SU-DHL-6 (cell line): ENCODE results near the gene SFTPA2.

ENCODE experiments used
- EZH2phosphoT487 ChIP-seq: fragments of 200-600 bp; sonication (generic), shearing (Covaris generic); conservative IDR thresholded peaks from 2 replicates; pipeline ENCODE4 v1.6.1; 2018; ENCODE audit warnings: mild to moderate bottlenecking, antibody characterized with exemption, low read length, moderate library complexity, mixed read lengths
- TF ChIP-seq, protein P1 (sequence below): fragments of 200-600 bp; sonication (generic); IDR thresholded peaks from one replicate; pipeline ENCODE4 v1.5.1; 2017; ENCODE audit warnings: antibody characterized with exemption, mild to moderate bottlenecking, low read length, moderate library complexity; ENCODE audit not compliant: insufficient read depth, poor library complexity, severe bottlenecking

DNA sequence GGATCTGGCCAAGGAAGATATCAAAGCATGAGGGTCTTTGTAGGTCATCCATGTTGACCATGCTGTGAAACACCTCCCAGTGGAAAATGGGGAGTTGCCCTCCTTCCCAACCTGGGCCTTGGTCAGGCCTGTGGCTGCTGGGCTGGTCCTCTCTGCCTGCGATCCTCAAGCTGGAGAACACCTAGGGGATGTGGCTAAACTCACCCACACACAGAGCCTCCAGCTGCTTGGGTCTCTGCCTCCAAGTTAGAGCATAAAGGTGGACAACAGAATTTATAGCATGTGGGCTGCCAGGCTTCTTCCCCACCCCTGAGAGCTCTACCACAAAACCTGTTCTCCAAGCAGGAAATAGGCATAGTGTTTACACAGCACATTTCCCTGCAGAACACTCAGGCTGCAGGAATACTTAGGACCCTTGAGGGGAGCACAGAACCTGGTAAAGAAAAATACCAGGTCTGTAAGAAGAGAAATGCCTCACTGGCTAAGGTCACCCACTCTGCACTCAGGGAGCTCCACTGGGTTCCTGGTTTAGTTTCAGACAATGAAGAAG, at the start of gene SFTPA2:
- TF ChIP-seq, protein P1, sequence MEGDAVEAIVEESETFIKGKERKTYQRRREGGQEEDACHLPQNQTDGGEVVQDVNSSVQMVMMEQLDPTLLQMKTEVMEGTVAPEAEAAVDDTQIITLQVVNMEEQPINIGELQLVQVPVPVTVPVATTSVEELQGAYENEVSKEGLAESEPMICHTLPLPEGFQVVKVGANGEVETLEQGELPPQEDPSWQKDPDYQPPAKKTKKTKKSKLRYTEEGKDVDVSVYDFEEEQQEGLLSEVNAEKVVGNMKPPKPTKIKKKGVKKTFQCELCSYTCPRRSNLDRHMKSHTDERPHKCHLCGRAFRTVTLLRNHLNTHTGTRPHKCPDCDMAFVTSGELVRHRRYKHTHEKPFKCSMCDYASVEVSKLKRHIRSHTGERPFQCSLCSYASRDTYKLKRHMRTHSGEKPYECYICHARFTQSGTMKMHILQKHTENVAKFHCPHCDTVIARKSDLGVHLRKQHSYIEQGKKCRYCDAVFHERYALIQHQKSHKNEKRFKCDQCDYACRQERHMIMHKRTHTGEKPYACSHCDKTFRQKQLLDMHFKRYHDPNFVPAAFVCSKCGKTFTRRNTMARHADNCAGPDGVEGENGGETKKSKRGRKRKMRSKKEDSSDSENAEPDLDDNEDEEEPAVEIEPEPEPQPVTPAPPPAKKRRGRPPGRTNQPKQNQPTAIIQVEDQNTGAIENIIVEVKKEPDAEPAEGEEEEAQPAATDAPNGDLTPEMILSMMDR = no peak
- no peak for TF ChIP-seq EZH2phosphoT487
